ENCODE measurements around the gene STAMBP. TPM values are rescaled to one million over a fixed set of nuclear protein-coding genes. Genes with fewer than 3 reads are reported as not detected.

Gene STAMBP
- total and polyA plus RNA-seq, 3 donors from 2014 or later, result 47.4 to 51.2 (median 49.0) TPM

DNA sequence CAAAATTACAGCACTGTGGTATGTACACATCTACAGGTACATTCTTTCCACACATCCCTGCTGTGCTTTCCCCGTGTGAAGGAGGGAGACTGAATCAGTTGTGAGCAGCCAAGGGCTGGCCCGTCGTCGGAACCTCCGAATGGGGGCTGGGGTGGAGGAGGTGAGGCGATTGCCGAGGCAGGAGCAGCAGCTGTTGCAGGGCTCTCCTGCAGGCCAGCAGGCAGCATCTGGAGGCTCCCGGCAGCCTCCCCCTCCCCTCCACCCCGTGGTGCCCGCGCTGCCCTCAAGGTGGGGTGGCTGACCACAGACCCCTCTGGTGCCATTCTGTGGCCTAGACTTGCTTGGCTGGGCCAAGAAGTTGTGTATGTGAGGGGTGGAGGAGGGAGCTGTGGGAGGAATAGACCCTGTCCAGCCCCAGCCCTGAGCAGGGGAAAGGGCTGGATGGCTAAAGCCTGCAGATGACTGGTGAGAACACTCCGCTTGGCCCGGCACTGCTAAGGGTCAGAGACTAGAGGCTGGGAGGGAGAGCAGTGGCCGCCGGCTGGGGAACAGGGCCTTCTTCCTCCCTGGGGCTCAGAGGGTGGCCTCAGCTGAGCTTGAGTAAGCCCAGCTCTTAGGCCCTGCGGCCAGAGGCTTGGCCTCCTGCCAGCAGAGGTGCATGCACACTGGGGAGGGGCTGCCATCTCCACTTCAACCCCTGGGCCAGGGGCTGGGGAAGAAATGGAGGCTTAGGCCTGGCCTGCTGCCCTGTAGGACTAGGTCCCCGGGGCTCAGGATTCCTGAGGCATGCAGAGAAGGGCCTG, 7.6 kb downstream of the STAMBP start:
- intact Hi-C loops (cut with DNase I; ENCODE audit: low total_unique reads), result no loop called here
- no peak overlapping the region for H3K27ac ChIP-seq
- TF ChIP-seq CTCF (IDR thresholded peaks at IDR 0.05), result no peak
- no peak for TF ChIP-seq POLR2A (IDR thresholded peaks at IDR 0.05)
- H3K4me1 ChIP-seq, result peaks cover 9% of the 10 kb centered on the region
- DNase-seq, result no peak
- H3K27me3 ChIP-seq, result no peaks in the 10 kb centered on the region
- H3K36me3 ChIP-seq (ENCODE audit: low read depth, missing control alignments), result no peaks in the 10 kb centered on the region
- H3K4me3 ChIP-seq, result no peak overlapping the region
- no peaks in the 10 kb centered on the region for H3K9me3 ChIP-seq
- WGBS, 2 donors, result 88% methylated on average over 10 to 17 of the region's 17 CpGs

DNA sequence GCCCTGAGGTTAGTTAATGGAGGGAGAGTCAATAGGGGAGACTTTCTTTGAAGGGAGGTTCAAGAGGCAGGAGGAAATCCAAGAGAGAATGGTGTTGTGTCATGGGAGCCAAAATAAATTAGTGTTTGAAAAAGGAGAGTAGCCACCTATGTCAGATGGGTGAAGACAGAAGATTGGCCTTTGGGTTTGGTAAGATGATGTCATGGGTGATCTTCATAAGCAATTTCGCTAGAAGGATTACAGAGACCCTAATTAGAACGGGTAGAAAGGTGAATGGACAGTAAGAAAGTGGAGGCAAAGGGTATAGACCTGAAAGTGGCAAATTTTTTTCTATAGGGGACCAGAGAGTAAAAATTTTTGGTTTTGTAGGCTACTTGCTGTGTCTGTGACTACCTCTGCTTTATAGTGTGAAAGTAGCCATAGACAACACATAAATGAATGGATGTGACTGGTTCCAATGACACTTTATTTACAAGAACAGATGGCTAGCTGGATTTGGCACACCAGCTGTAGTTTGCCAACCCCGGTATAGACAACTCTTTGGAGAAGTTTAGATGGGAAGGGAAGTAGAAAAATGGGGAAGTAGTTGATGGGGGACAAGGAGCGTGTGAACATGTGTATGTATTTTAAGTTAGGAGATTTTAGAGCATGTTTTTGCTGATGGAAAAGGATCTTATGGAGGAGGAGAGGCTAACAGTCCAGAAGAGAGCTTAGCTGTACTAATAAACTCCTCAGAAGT, 9.3 kb downstream of the STAMBP start:
- Histone ChIP-seq H3K9me3 (no peaks in the 10 kb centered on the region), H3K27me3 (no peaks in the 10 kb centered on the region), H3K4me1 (peaks cover 9% of the 10 kb centered on the region), H3K4me3 (no peak overlapping the region), H3K27ac (no peak overlapping the region), H3K36me3 (ENCODE audit: low read depth, missing control alignments) (no peaks in the 10 kb centered on the region)
- WGBS, 2 donors, result 85 to 91% methylated on average over 4 of the region's 4 CpGs
- DNase-seq, result no peak
- no peak for TF ChIP-seq POLR2A (IDR thresholded peaks at IDR 0.05)
- no peak for TF ChIP-seq CTCF (IDR thresholded peaks at IDR 0.05)
- intact Hi-C loops (cut with DNase I; ENCODE audit: low total_unique reads), result no loop called here

DNA sequence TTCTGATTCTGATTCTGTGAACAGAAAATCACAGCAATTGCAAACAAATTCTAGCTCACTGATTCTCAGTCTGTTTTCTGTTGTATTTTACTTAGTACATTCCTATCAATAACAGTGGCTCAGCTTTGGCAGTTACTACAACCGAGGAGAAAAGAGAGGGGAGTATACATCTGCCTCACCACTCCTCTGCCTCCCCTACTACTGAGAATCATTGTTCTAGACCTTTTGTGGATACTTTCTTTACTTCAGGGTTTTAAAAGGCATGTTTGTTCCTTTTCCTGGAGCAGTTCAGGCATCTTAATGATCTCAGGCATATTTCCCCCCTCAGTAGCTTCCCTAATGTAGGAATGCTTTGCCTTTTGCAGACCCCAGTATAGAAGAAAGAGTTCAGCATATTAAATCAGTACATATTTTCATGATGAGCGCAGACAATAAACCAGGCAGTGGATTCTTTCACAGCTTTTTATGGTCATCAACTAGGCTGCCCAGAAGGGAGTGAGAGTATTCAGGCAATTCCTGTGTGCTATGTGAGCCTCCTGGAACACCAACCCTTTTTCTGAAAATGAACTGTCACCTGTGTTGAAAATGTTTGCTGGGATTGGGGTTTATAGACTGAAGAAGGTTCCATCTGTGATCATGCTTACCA, 10.3 kb downstream of the STAMBP start:
- H3K36me3 ChIP-seq (ENCODE audit: low read depth, missing control alignments), result no peaks in the 10 kb centered on the region
- intact Hi-C loops (cut with DNase I; ENCODE audit: low total_unique reads), result no loop called here
- H3K27me3 ChIP-seq, result no peaks in the 10 kb centered on the region
- no peak overlapping the region for H3K4me3 ChIP-seq
- no peak for DNase-seq
- no peaks in the 10 kb centered on the region for H3K9me3 ChIP-seq
- TF ChIP-seq POLR2A (IDR thresholded peaks at IDR 0.05), result no peak
- no peak for TF ChIP-seq CTCF (IDR thresholded peaks at IDR 0.05)
- H3K27ac ChIP-seq, result peak overlapping the region in 1 of 2 donors; percentile 2
- WGBS, 2 donors, result 49 to 58% methylated on average over 2 of the region's 2 CpGs
- peaks cover 9% of the 10 kb centered on the region for H3K4me1 ChIP-seq

DNA sequence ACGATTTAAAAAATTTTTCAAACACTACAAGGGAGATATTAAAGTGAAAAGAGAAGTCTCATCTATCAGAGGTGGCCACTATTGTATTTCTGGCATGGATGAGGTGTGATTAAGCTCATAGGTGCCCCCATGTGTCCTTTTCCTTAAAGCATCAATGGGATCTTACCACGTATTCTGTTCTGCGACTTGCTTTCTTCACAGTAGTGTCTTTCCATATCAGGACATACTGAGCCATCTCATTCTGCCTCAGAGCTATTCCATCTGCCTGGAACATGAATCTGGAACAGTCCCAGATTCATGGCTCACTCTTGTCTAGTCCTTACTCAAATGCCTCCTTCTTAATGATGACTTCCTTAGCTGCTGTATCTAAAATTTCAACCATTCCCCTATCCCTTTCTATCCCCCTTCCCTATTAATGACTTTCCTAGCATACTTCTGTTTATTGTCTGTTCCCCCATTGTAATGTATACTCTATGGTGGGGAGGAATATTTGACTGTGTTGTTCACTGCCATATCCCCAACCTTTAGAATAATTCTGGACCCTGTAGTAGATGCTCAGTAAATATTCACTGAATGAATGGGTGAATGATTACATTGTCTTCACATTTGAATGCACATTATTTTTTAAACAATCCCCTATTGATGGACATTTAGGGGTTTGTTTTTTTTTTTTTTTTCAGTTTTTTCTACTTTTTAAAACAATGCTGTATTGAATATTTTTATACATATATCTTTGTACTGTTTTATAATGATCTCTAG, 11.1 kb downstream of the STAMBP start:
- Histone ChIP-seq H3K27me3 (no peaks in the 10 kb centered on the region), H3K36me3 (ENCODE audit: low read depth, missing control alignments) (no peaks in the 10 kb centered on the region), H3K27ac (no peak overlapping the region), H3K4me3 (no peak overlapping the region), H3K9me3 (no peaks in the 10 kb centered on the region), H3K4me1 (peaks cover 9% of the 10 kb centered on the region)
- DNase-seq, result no peak
- TF ChIP-seq POLR2A (IDR thresholded peaks at IDR 0.05) (no peak), CTCF (IDR thresholded peaks at IDR 0.05) (no peak)
- intact Hi-C loops (cut with DNase I; ENCODE audit: low total_unique reads), result no loop called here
- whole genome bisulfite sequencing, 2 donors, result 73 to 74% methylated on average over 3 of the region's 3 CpGs
